ENCODE results near the gene PEX5L.

- no peak for TF ChIP-seq CTCF (IDR thresholded peaks at IDR 0.05; ENCODE audit: poor library complexity)
- no peak for TF ChIP-seq EZH2phosphoT487 (IDR thresholded peaks at IDR 0.05; ENCODE audit: low read depth, severe bottlenecking, unreplicated experiment)
- TF ChIP-seq EZH2 (IDR thresholded peaks at IDR 0.05; ENCODE audit: borderline replicate concordance), result no peak
Measured at GRCh38 chr3:180017846-180018245, 18.9 kb downstream of the PEX5L start.
